HFFc6 (cell line): ENCODE results near the gene HOXA13. TPM values are rescaled to one million over a fixed set of nuclear protein-coding genes. Genes with fewer than 3 reads are reported as not detected.

Experiments
- DNase-seq: peaks from one replicate; pipeline ENCODE4 v3.0.0-alpha.2; 2018
- H3K27ac Mint-ChIP-seq: 2 replicates; pipeline ENCODE4 v1.8.0; 2020; ENCODE audit warnings: mild to moderate bottlenecking, mixed read lengths
- H3K27me3 Mint-ChIP-seq: 2 replicates; pipeline ENCODE4 v1.8.0; 2021; ENCODE audit warnings: mild to moderate bottlenecking, moderate library complexity, mixed read lengths; ENCODE audit not compliant: insufficient read depth
- H3K36me3 Mint-ChIP-seq: 2 replicates; pipeline ENCODE4 v1.8.0; 2021; ENCODE audit warnings: low read depth, mixed read lengths
- H3K4me1 Mint-ChIP-seq: 2 replicates; pipeline ENCODE4 v1.8.0; 2020; ENCODE audit warnings: low read depth, mixed read lengths
- H3K4me3 Mint-ChIP-seq: 2 replicates; pipeline ENCODE4 v1.8.0; 2020; ENCODE audit warnings: mild to moderate bottlenecking, moderate library complexity, mixed read lengths
- H3K9me3 Mint-ChIP-seq: 2 replicates; pipeline ENCODE4 v1.8.0; 2020; ENCODE audit warnings: mild to moderate bottlenecking, mixed read lengths
- total RNA-seq, 6 experiments: library from RNA; stranded (reverse); fragmentation: NEBNext Ultra II Directional; extraction: Animal tissue kit (Norgen Biotek cat#: 25700); gene quantifications; 2 replicates in 1 of 6; 3 replicates in 5 of 6; pipeline ENCODE4 v1.2.3, GENCODE V29; 2021
- TF ChIP-seq, protein P1 (sequence below): fragments of 200-600 bp; sonication (generic); IDR thresholded peaks from 2 replicates; pipeline ENCODE4 v1.5.0; 2021; ENCODE audit warnings: antibody characterized with exemption, mild to moderate bottlenecking

HOXA13 gene
- total RNA-seq, 6 experiments from 2014 or later = 11.1 to 16.0 (median 13.1) TPM

GRCh38 chr7:27182861-27183681 is 16.8 kb downstream of the HOXA13 start:
- peaks cover 51% of the 10 kb centered on the region for H3K4me1 Mint-ChIP-seq
- peaks cover 38% of the 10 kb centered on the region for H3K36me3 Mint-ChIP-seq
- TF ChIP-seq, protein P1, sequence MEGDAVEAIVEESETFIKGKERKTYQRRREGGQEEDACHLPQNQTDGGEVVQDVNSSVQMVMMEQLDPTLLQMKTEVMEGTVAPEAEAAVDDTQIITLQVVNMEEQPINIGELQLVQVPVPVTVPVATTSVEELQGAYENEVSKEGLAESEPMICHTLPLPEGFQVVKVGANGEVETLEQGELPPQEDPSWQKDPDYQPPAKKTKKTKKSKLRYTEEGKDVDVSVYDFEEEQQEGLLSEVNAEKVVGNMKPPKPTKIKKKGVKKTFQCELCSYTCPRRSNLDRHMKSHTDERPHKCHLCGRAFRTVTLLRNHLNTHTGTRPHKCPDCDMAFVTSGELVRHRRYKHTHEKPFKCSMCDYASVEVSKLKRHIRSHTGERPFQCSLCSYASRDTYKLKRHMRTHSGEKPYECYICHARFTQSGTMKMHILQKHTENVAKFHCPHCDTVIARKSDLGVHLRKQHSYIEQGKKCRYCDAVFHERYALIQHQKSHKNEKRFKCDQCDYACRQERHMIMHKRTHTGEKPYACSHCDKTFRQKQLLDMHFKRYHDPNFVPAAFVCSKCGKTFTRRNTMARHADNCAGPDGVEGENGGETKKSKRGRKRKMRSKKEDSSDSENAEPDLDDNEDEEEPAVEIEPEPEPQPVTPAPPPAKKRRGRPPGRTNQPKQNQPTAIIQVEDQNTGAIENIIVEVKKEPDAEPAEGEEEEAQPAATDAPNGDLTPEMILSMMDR = no peak
- peak overlapping the region; percentile 93 for H3K4me3 Mint-ChIP-seq
- no peaks in the 10 kb centered on the region for H3K9me3 Mint-ChIP-seq
- no peak for DNase-seq
- H3K27me3 Mint-ChIP-seq = peaks cover 34% of the 10 kb centered on the region
- H3K27ac Mint-ChIP-seq = peak overlapping the region; percentile 97

- H3K4me1 Mint-ChIP-seq = peaks cover 50% of the 10 kb centered on the region
- H3K36me3 Mint-ChIP-seq = peaks cover 43% of the 10 kb centered on the region
- DNase-seq = no peak
- TF ChIP-seq, protein P1 = peak; percentile 45
- peak overlapping the region; percentile 93 for H3K4me3 Mint-ChIP-seq
- H3K27ac Mint-ChIP-seq = peak overlapping the region; percentile 97
- H3K27me3 Mint-ChIP-seq = peaks cover 34% of the 10 kb centered on the region
- H3K9me3 Mint-ChIP-seq = no peaks in the 10 kb centered on the region
Observed at GRCh38 chr7:27182285-27182841, 17.5 kb downstream of the HOXA13 start.

DNA sequence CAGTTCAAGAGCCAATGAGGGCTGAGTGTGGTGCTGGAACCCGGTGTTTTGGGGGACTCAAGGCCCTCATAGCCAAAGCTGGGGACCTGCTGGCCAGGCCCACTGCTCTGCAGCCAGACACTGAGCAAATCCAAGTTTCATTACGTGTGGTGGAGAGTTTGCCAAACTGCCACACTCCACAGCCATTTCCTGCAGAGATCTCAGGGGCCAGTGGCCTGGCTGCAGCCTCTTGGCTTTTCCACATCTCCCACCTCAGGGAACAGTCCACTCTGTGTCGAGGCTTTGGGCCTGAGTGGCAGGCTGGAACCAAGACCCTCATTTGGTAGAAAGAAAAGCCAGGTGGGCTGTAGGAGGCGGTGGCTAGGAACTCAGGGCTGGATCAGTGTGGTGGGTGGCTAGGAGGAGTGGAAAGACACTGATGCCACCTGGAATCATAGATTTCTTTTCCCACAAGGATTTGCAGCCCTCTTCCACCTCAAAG is 18.1 kb downstream of the HOXA13 start:
- peaks cover 47% of the 10 kb centered on the region for H3K36me3 Mint-ChIP-seq
- peaks cover 34% of the 10 kb centered on the region for H3K27me3 Mint-ChIP-seq
- TF ChIP-seq, protein P1 = no peak
- H3K4me3 Mint-ChIP-seq = peak overlapping the region; percentile 93
- no peaks in the 10 kb centered on the region for H3K9me3 Mint-ChIP-seq
- peaks cover 50% of the 10 kb centered on the region for H3K4me1 Mint-ChIP-seq
- no peak for DNase-seq
- H3K27ac Mint-ChIP-seq = peak overlapping the region; percentile 97

DNA sequence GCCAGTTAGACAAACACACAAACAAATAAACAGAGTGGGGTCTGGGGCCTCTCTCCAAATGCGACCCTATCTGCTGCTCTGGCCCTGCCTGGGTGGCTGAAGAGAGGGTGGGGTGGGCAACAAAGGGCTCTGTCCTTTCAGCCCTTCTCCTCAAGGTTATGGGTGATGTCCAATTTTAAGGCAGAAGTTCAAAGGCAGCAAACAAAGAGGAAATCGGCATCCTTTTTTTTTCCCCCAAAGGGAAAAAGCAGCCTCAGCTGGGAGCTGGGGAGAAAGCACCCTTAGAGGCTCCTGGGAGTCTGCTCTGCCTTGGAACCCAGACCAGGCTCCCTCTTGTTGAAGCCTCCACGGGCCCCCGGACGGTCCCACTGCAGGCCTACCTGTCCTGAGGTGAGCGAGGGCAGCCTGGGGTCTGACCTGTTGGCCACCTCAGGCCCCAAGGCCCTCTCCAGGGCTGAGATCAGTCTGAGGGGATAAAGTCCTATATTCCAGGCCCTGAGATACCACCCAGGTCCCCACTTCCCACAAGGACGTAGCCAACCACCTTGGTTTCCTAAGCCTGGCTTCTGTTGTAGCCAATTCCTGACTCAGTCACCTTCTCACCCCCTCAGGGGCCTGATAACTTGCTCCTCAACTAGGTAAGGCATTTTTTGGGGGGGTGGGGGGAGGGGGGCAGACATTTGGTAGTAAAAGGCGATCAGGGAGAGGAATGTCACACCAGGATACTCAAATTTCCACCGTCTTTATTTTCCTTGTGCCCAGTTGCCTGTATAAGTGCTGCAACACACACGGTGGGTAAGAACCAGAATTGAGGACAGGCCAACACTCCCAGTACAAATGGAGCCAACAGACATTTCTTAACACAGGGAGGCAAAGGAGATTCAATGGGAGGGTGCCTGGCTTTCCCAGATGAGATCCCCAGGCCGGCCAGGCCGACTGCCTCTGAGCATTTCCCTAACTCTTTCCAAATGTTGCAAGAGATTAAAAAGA is 19.2 kb downstream of the HOXA13 start:
- peaks cover 31% of the 10 kb centered on the region for H3K27me3 Mint-ChIP-seq
- H3K36me3 Mint-ChIP-seq = peaks cover 55% of the 10 kb centered on the region
- H3K4me3 Mint-ChIP-seq = peak overlapping the region; percentile 93
- peaks cover 50% of the 10 kb centered on the region for H3K4me1 Mint-ChIP-seq
- no peaks in the 10 kb centered on the region for H3K9me3 Mint-ChIP-seq
- H3K27ac Mint-ChIP-seq = peak overlapping the region; percentile 97
- TF ChIP-seq, protein P1 = no peak
- DNase-seq = no peak
